HG02981 (cell line): Measurements from ENCODE around the gene ADAM12.
"Not testable (repeated sequence)": the region's sequence is repeated elsewhere in the genome, so short reads cannot be mapped to it uniquely, and the experiment has no call there.

Source experiments
- ATAC-seq: cut with Tn5 transposase; IDR thresholded peaks from one replicate; pipeline ENCODE4 v1.9.1; 2021; ENCODE audit warnings: mild to moderate bottlenecking, moderate library complexity; ENCODE audit not compliant: unreplicated experiment

Gene ADAM12

DNA sequence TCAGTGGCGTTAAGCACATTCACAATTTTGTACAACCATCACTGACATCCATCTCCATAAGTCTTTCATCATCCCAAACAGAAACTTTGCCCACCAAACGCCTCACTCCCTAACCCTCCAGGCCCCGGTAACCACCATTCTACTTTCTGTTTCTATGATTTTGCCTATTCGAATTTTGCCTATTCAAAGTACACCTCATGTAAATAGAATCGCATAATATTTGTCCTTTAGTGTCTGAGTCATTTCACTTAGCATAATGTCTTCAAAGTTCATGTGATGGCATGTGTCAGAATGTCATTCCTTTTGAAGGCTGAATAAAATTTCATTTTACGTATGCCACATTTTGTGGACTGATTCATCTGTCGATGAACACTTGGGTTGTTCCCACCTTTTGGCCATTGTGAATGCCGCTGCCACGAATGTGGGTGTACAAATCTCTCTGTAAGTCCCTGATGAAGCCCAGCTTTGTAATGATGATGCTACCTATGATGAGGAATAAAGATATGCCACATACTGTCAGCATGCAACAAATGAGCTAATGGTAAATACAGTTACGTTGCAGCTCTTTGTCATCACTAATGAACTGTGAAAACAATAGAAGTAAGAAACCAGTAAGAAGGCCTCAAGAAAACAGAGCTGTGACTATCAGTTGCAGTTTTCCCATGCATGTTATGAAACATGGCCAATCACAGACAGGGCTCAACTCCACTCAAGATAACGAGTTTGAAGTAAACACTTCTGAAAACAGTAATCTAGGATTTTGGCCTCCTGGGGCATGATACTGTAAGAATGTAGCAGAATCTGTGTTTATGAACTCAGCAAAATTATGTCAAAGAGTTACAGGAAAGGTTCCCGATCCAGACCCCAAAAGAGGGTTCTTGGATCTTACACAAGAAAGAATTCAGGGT, 120.0 kb downstream of the ADAM12 start:
- no peak for ATAC-seq

DNA sequence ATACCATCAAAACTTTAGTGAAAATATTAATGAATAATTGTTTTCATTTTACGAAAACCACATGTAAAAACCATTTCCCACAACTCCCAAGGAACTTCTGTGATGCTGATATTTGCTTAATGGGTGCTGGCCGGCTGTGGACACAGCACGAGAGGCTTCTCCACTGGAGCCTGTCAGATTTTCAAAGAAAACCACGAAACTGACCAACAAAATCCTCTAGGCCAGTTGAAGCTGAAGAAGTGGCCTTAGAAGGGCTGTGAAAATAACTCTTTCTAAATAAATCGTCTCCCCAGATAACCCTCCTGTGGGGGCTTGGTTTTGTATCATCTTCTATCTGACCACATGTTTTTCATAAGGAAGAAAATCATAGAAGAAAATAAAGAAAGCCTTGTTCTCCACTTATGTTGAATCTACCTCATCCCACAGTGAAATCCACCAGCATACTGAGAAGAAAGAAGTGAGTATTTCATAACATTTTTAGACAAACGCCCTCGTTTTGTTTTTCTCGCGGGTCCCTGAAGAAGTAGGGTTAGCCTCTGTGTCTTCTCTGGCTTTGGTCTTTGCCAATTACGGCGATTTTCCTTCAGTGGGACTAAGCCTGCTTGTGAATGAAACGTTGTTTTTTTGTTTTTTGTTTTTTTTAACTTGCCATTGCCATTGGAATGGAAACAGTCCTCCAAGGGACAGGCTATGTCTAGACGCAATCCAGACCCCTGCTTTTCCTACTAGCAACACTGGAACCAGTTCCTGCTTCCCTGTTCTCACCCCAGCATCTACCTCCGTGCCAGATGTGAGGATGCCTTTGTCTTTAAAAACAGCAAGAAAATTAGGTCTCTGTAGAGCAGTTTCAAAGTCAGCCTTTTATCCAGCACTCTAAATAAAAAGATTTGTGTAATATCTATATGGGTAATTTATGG, 123.9 kb downstream of the ADAM12 start:
- no peak for ATAC-seq

DNA sequence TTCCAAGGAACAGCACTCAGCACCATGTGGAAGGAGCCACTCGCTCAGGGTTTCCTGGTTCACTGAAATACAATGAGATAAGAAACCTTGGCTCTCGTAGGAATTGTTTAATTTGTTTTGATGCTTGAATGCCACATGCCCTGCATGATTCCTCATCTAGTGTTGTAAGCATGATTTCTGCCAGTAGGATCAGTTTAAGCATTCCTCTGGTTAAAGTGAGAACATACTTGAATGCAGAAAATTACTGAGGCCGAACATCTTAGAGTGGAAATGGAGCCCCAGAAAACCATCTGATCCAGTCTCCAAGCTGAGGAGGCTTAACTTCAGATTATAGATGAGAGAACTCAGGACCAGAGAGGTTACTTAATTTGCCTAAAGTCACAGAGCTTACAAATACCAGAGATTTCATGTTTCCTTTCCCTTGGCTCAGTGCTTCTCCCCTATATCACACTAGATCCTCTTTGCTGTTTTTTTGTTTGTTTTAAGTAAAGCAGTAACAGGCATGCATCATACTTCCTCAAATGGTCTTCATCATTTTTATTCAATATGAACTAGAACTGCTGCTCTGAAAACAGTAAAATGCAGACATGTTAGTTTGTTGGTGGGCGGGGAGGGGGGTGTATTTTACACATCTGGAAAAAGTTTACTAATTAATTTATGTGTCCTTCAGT, 125.1 kb downstream of the ADAM12 start:
- ATAC-seq: no peak

DNA sequence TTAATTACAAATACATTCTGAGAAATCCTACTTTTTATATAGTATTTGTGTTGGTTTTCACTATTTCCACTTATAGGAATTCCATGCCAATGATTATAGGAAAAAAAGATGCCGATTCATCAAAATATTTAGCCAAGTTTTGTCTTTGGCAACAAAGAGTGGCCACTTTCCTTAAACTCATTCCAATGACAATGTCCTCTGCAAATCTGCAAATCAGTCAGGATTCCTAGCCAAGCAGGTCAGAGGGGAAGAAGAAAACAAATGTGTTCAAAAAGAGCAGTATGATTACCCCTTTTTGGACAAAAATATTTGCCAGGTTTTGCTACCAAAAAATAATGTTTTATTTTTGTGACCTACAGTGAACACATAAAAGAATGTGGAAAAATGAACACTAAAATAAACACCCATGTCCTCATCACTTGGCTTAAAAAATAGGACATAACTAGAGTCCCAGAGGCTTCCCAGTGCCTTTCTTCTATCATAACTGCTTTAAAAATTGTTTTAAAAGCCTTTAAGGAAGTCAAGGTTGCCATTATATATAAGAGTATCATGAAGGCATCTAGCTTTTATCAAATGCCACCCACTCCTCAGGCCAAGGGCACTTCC, 125.9 kb downstream of the ADAM12 start:
- ATAC-seq: no peak

DNA sequence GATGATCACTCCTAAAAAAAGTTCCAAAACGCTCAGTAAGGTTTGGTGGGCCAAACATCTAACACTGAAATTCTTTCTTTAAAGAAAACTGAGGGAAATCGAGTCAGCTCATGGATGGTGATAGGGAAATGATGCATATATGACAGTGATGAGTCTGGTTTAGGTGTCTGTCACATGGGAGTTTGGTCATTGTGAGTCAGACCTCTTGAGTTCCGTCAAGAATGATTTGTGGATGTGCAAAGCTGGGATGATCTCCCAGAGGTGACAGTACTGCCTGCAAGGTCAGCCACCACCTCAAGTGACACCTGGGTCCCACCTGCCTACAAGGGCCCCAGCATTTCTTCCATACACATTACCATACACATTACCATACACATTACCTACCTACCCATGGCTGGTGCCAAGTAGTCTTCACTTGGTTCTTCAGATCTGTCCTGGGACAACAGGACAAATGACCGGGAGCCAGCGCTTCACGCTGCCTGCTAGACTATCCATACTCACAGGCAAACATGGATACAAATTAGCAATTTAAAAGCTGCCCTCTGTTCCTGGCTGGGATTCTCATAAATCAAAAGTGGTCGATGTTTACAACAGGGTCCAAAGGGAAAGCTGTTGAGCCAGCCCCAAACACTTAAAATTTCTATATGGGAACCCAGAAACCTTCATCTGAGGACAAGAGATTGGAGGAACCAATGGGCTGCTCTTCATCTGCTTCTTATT, 128.4 kb downstream of the ADAM12 start:
- ATAC-seq: no peak

DNA sequence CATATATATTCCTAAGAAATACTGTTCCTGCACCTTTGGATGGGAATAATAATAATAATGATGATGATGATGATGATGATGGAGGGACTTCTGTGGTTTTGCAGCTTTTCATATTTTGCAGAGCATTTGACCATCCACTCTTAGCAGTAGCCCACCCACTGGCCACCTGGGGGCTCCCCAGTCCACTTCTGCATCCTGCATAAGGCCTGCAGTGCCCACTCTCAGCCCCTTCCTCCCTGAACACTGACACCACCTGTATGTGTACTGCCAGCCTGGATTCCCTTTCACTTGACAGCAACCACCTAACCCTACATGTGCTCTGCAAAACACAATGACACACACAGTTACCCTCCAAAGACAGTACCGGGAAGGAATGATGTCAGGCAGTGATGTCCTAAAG, 131.4 kb downstream of the ADAM12 start:
- no peak for ATAC-seq

DNA sequence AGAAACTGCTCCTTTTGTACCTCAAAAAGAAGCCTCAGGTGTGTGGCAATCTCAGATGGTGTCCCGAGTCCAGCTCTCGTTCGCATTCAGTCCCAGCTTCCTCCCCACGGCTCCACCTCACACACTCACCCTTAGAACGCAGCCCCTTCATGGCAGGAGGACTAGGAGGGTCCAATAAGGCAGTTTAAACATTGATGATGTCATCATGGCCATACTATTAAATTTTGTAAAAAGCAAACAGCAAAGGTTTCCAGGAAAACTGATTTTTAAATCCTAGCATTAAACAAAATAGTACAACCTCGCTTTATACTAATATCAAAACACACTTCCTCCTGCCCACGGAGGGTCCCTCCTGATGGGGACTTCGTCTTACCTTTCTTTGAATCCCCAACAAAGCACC, 133.0 kb downstream of the ADAM12 start:
- no peak for ATAC-seq

DNA sequence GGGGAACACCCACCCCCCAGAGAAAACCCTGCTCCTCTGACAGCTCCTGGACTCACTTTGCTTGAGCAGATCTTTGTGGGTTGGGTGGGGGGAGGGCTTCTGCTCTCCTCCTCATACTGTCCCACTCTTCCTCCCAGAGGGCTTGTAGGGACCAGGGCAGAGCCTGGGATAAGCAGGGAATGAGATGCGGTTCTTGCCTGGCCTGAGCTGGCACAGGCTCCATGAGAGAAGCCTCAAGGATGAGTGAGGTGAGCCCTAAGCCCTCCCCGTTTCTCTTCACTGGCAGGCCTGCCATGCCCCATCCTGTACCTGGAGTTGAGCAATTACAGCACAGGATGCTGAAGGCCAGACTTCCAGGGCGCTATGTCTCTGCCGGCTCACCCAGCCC, 134.7 kb downstream of the ADAM12 start:
- ATAC-seq: no peak

DNA sequence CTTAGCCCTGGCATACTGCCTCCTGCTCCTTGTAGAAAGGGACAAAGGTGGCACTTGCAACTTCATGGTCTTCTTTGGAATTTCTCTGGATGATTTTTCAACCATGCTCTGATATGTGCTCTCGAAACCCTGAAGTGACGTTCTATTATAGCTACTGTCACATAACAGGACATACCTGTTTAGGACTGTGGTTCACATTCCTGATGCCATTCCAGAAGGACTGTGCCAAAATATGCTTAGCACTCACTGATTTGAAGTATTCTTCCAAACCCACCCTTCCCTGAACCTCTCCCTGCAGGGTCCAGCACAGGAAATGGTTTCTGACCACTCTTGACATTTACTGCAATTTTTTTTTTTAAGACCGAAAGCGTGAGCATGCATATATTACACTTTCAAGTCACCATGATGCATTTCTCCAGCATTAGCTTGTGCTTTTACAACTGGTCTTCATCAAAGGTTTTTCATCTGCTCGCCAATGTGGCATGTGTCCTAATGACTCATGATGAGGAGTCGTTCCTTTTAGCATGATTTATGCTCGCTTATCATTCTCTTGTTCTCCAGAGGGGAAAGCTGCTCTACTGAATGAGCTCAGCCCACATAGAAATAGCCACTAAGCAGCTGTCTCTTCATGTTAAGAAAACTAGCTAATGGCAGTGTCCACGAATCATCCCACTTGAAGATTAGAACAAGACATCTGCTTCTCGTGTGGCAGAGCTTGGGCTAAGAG, 135.2 kb downstream of the ADAM12 start:
- ATAC-seq: no peak

DNA sequence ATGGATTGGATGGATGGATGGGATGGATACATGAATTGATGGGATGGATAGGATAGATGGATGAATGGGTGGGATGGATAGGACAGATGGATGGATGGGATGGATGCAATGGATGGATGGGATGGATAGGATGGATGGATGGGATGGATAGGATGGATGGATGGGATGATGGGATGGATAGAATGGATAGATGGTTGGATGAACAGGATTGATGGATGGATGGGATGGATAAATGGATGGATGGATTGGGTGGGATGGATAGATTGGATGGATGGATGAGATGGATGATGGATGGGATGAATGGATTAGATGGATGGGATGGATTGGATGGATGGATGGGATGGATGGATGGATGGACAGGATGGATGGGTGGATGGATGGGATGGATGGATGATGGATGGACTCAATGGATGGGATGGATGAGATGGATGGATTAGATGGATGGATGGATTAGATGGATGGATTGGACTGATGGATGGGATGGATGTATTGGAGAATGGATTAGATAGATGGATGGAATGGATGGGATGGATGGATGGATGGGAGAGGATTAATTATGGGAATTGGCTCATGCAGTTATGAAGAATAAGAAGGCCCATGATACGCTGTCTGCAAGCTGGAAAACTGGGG, 136.4 kb downstream of the ADAM12 start:
- no peak for ATAC-seq

DNA sequence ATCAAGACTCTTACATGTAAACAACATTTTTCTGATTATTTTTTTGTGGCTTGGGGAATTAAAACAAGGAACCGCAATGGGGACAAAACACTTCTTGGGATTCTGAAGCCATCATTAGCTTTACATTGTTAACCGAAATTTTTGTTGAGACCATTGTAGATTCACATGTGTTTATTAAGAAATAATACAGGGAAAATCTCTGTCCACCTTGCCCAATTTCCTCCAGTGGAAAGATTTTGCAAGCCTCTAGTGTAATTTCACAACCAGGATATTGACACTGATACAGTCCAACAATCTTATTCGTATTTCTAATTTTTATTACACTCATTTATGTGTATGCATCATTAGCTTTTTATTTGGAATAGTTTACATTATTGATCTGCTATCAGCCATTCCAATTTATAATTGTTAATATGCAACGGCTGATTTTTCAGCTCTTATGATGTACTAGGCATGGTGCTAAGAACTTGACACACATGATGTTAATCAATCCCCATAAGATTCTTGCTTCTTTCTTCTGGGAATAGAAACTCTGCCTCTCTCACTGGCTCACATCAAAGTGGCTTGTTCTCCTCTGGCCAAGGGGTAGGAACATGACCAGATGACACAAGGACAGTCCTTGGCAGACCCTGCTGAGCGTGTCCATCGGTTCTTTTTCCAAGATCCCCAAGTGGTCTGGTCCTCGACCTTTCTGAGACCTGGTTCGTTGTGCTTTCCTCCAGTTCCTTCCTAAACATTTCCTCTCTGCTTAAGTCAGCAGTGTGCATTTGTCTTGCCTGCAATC, 137.6 kb downstream of the ADAM12 start:
- no peak for ATAC-seq

DNA sequence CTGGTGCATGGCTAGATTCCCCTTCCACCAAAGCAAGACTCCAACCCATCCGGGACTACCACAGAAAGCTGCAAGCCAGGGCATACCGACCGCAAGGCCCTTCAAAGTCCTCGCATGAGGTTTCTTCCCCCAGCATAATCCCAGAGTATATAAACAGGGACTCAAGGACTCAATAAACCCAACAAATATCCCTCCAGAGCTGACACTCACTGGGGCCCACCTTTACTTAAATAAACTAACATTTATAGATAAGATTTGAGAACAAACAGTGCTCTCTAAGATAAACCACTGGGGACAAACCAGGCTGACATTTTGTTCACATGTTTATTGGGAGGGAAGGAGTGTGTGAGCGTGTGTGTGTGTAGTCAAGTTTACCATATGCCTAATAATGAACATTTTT, 138.2 kb downstream of the ADAM12 start:
- no peak for ATAC-seq

DNA sequence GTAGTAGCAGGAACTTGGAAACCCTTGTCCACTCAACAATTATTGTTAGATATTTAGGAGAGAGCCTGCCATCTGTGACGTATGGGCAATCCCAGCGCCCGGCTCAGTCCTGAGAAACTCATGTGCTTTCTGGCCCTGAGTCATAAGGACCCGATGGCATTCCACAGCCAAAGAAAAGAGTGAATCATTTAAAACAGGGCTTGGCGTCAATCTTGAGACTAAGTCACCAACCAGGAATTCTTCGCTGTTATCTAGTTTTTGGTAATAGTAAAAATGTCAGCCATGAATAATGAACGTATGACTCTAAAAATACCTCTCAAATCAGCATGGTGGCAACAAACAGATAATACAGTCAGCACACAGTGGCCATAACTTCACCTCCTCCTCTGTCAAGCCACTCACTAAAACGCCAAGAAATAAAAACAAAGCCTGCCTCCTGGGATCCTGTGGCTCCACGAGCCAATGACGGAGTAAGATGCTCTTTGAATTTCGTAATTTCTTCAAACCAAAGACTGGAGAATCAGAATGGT, 140.8 kb downstream of the ADAM12 start:
- ATAC-seq: no peak

DNA sequence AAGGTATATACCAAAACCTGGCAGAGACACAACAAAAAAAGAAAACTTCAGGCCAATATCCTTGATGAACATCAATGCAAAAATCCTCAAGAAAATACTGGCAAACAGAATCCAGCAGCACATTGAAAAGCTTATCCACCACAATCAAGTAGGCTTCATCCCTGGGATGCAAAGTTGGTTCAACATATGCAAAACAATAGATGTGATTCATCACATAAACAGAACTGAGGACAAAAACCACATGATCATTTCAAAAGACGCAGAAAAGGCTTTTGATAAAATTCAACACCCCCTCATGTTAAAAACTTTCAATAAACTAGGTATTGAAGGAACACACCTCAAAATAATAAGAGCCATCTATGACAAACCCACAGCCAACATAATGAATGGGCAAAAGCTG, 141.9 kb downstream of the ADAM12 start:
- ATAC-seq: not testable (repeated sequence)

DNA sequence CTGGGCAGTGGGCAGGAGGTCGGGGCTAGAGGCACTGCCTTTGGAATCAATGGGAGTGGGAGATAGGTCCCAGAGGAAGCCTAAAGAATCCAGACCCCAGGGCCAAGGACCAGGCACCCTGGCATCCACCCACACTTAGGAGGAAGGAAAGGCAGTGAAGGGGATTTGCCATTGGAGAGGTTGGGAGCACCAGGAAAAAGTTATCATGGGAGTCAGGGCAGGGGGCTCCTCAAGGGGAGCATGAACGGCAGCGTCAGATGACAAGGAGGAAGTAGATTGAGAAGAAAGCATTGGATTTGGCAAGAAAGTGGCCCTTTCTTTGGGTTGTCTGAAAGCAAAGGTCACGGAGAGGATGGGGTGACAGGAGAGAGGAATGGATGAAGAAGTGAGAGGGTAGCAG, 142.8 kb downstream of the ADAM12 start:
- no peak for ATAC-seq

DNA sequence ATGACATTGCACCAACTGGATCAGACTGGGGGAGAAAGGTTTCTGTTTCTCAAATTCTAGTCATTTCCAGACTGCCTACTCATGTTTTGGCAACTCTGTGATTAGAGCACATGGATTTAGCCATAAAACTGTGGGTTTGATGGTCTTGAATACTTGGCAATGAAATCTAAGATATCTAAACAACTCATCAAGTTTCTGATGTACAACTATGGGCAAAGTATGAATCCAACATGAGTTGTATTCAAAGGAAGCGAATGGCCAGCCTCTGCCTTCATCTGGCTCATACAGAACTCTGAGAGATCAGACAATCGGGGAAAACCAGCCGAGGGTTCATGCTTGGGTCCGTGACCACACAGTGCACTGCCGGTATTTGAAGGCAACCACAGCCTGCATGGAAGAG, 144.3 kb downstream of the ADAM12 start:
- ATAC-seq: no peak

DNA sequence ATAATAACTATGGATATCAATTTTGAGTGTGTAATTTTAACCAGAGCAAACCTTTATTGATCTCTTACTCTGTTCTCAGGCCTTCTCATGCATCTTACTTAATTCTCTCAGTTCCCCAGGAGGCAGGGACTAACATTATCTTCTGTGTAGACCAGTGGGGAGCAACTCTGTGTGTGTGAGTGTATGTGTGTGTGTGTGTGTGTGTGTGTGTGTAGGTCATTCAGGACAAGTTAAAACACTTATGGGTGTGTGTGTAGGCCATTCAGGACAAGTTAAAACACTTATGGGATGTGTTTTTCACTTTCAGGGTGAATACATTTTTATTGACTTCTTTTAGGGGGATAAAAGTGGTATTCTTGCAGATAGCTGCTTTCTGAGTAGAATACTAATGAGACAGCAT, 145.0 kb downstream of the ADAM12 start:
- no peak for ATAC-seq
